H7 (cell line): ENCODE results near the gene MMP28. TPM values are rescaled to one million over a fixed set of nuclear protein-coding genes. Genes with fewer than 3 reads are reported as not detected.

Experiments used
- DNase-seq: peaks from one replicate; pipeline ENCODE4 v3.0.0; 2012
- H3K27me3 ChIP-seq: 2 replicates; pipeline ENCODE4 v1.6.0; 2011; ENCODE audit warnings: mild to moderate bottlenecking, low read length; ENCODE audit not compliant: control insufficient read depth, insufficient read depth
- H3K36me3 ChIP-seq: replicated peaks from 2 replicates; pipeline ENCODE4 v1.5.1; 2011; ENCODE audit warnings: low read length; ENCODE audit not compliant: control insufficient read depth, insufficient read depth
- H3K4me3 ChIP-seq: 2 replicates; pipeline ENCODE4 v1.5.1; 2011; ENCODE audit warnings: low read depth, mild to moderate bottlenecking, control low read depth, low read length, moderate library complexity; ENCODE audit not compliant: insufficient read depth
- total RNA-seq: library from RNA; depleted of rRNA; stranded (reverse); fragments of >200 nt; shearing (Covaris generic); gene quantifications from 2 replicates; pipeline ENCODE4 v1.2.3, GENCODE V29; 2014

The MMP28 gene
- total RNA-seq, 1 experiment from 2014 or later = not detected

DNA sequence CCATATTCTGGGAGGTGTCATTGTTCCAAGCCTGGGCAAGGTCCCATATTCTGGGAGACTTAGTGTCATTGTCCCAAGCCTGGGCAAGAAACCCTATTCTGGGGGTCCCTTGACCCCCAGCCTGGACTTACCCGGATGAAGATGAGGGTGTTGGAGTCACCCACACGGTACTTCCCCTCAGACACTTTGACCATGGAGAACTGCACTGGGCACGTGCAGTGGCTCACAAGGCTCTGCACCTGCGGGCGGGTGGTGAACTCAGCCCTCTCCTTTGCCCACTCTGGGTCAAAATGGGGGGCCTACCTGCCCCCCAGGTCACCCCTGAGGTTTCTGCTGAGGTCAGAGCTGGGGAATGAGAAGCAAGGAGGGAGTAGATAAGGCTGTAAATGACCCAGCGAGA is 46.5 kb downstream of the MMP28 start:
- H3K27me3 ChIP-seq = peaks cover 21% of the 10 kb centered on the region
- no peak for DNase-seq
- no peaks in the 10 kb centered on the region for H3K36me3 ChIP-seq
- H3K4me3 ChIP-seq = no peak overlapping the region

DNA sequence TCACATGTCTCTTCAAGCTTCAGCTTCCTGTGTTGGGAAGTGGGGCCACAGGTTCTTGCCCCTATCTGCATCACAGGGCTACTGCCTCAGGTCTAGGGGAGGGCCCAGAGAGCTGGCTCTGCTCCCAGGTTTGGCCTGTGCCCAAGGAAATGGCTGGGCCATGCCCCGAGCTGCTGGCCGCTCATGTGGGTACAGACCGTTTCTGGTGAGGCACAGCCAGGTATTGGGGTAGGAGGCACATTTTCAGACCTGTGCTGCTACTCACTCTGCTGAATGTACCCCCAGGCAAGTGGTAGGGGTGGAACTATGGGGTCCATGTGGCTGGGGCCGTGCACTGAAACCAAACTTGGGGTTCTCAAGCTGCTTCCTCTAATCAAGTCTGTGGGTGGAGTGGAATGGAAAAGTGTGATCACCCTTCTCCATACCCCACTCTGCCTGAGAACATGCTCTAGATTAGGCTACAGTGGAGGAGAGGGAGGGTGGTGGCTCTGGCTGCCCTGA is 47.0 kb downstream of the MMP28 start:
- DNase-seq = peak; percentile 32
- Histone ChIP-seq H3K4me3 (no peak overlapping the region), H3K27me3 (peaks cover 22% of the 10 kb centered on the region), H3K36me3 (no peaks in the 10 kb centered on the region)

DNA sequence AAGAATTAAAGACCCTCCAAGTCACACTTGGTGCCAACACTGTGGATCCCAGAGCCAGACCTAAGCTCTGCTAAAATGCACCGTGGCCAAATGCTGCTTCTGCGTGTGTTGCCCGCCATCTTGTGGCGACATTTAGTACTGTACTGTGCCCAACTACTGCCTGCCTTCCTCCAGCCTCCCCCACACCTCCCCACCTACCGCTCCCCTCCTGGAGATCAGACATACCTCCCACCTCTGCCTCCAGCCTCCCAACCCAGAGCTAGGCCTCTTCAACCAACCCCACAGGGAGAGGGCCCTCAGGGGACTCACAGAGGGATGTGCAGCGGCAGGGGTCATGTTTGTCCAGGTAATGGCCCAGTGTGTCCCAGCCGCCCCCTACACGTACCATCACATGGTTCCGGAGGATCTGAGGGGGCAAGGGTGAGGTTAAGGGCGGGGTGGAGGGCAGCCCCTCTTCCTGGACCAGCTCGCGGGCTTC is 47.9 kb downstream of the MMP28 start:
- H3K36me3 ChIP-seq = no peaks in the 10 kb centered on the region
- H3K4me3 ChIP-seq = no peak overlapping the region
- peak; percentile 94 for DNase-seq
- peaks cover 30% of the 10 kb centered on the region for H3K27me3 ChIP-seq

DNA sequence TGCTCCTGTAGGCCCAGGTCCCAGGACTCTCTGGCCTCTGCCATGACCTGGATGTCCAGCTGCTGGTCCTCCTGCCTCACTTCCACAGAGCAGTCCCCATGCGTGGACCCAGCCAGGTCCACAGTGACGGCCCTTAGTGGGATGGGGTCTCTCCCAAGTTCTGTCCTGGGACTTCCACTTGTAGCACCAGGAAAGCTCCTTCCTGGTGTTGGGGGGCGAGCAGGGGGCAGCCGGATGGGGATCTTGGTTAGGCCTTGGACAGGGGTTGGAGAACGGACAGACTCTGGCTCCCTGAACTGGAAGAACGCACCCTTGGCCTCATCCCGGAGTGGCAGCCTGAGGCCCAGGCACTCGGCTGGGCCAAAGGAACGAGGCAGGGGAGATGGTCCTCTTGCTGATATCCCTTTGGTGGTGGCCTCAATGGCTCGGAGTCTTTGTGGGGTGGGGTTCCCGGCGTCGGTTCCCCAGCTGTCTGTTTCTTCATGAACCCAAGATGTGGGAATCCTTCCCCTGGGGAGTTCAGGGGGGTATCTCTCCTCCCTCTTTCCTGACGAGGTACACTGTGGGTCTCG is 49.6 kb downstream of the MMP28 start:
- DNase-seq = peak; percentile 26
- H3K27me3 ChIP-seq = peaks cover 42% of the 10 kb centered on the region
- H3K36me3 ChIP-seq = no peaks in the 10 kb centered on the region
- no peak overlapping the region for H3K4me3 ChIP-seq

DNA sequence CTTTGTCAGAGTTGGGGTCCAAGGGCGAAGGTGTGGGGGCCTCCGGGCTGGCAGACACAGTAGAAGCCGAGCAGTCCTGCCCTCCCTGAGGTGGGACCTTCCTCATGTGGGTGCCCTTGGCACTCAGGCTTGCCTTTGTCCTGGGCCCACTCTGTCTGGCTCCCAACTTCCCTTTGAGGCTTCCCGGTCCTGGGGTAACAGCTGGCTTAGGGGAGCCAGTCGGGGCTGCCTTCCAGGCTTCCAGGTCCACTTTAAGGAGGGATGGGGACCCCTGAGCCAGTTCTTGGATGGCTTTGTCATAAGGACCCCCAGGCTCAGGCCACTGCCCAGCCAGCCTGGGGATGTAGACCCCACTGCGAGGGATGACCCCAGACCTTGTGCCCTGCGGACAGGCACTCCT is 50.2 kb downstream of the MMP28 start:
- no peak overlapping the region for H3K4me3 ChIP-seq
- H3K27me3 ChIP-seq = peaks cover 43% of the 10 kb centered on the region
- H3K36me3 ChIP-seq = no peaks in the 10 kb centered on the region
- peak; percentile 36 for DNase-seq

DNA sequence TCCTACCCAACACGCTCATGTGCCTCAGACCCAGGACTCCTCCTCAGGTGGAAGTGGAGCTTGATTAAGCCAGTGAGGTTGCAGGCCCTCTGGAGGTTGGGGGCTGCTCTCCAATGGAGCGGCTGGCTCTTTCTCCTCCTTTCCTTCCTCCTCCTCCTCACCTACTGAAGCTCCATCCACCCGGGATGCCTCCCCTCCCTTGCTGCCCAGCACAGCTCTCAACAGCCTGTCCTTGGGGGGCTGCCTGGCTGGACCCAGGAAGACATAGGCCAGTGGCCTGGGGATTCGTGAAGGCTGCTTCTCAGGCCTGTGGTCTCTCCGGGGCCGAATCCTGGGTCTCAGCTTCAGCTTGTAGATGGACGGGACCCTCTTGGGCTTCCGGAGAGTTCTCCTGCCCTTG is 50.6 kb downstream of the MMP28 start:
- no peak for DNase-seq
- Histone ChIP-seq H3K36me3 (no peaks in the 10 kb centered on the region), H3K4me3 (no peak overlapping the region), H3K27me3 (peaks cover 43% of the 10 kb centered on the region)

DNA sequence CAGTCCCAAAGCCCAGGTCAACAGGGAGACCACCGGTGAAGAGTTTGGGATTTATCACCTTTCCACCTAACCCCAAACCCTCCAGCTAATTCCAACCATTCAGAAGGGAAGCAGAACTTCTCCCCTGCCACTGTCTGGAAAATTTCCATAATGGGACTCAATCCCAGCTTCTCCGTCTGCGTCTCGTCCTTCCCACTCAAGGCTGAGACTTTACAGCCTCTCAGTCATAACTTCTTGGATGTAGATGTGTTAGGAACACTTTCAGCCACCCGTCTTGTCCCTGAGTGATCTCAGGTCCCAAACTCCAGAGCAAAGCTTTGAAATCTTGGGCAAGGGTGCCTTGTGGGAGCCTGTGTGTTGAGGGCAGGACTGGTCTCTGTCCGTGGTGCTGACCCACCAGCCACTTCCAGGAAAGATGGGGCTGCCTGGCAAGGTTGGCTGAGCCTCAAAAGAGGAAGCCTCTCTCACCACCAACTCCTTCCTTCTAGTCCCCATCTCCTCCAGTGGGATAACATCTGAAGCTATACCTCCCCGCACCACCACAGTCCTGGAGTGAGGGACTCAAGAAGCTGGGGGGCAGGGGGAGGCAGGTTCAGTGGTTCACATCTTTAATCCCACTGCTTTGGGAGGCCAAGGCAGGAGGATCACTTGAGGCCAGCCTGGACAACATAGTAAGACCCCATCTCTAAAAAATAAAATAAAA is 51.7 kb downstream of the MMP28 start:
- Histone ChIP-seq H3K36me3 (no peaks in the 10 kb centered on the region), H3K4me3 (no peak overlapping the region), H3K27me3 (peaks cover 46% of the 10 kb centered on the region)
- DNase-seq = peak; percentile 86

DNA sequence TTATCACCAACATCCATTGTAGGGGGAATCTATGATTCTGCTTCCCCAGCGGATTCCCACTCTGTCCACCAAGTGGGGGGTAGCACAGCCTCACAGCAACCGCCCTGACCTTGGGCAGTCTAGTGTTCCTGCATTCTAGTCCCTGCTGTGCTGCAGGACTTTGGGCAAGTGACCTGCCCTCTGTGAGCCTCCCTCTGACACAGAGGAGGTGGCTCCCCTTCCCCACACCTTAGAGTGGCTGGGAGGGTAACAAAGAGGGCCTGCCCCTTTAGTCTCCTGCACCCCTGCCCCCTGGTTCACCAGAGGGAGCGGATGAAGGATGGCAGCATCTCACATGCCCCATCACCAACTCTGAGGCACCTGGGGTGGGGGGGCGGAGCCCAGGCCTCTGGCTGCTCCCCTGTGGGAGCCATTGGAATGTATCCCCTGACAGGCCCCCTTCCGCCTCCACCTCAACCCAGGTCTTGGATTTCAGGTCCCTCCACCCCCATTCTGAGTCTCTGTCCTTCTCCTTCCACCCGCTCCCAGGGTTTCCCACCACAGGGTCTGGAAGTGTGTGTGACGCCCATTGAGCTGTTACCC is 52.5 kb downstream of the MMP28 start:
- Histone ChIP-seq H3K27me3 (peaks cover 52% of the 10 kb centered on the region), H3K4me3 (no peak overlapping the region), H3K36me3 (no peaks in the 10 kb centered on the region)
- peak; percentile 65 for DNase-seq

DNA sequence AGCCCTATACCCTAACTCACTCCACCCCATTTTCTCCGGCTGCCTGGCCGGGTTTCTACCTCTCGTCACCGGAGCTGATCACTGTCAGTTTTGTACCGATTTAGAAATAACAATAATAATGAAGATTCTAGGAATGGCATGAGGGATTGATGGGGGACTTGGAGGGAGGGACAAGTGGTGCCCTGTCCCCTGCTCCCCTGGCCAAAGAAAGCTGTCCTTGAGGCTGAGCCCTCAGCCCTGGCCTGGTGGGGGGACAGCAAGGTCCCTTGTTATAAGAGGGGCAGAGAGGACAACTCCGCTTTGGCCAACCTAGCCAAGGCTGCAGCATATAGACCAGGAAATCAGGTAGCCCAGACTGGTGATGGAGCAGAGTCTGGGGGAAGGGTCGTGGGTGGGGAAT is 52.9 kb downstream of the MMP28 start:
- Histone ChIP-seq H3K27me3 (peaks cover 53% of the 10 kb centered on the region), H3K36me3 (no peaks in the 10 kb centered on the region), H3K4me3 (no peak overlapping the region)
- DNase-seq = peak; percentile 40

DNA sequence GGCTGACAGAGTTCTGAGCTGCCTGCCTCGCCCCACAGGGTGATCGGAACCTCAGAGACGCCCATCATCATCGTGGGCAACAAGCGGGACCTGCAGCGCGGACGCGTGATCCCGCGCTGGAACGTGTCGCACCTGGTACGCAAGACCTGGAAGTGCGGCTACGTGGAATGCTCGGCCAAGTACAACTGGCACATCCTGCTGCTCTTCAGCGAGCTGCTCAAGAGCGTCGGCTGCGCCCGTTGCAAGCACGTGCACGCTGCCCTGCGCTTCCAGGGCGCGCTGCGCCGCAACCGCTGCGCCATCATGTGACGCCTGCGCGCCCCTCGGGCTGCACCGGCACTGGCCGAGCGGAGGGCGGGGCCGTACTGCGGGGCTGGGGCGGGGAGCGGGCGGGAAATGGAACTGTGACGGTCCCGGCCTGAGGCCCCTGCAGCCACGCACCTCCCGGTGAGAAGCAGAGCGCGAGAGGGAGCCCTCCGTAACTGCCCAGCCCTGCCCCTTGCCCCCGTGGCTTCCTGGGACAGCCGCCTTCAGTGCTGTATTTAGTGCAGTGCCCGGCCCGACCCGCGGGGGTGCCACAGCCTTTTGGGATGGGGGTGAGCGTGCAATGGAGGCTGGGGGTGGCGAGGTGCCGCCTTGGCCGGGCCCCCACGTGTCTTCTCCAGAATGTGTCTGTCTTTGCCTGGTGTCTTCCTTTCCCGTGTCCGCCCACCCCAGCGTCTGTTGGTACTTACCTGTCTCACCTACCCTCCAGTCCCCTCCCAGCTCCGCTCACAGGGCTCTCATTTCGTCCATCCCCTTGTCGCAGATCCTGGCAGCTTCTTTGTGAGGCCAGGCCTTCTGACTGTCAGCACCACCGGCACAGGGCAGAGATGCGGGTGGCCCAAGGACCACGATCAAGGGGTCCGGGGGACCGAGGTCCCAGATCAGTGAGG is 54.2 kb downstream of the MMP28 start:
- H3K36me3 ChIP-seq = no peaks in the 10 kb centered on the region
- H3K4me3 ChIP-seq = peak overlapping the region; percentile 47
- peaks cover 53% of the 10 kb centered on the region for H3K27me3 ChIP-seq
- DNase-seq = peak; percentile 93

DNA sequence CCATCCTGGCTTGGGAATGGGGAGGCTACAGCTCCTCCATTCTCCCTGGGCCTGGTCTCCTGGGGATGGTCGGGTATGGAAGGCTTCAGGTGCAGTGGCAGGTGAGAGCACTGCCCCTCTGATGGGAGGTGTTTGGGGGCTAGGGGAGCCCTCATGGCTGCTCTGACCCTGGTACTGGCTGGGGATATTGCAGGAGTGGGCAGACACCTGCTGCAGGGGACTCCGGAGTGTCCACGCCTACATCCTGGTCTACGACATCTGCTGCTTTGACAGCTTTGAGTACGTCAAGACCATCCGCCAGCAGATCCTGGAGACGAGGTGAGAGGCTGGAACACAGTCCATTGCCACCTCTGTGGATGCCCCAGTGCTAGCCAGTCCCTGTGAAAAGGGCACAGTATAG is 55.2 kb downstream of the MMP28 start:
- Histone ChIP-seq H3K4me3 (no peak overlapping the region), H3K27me3 (peaks cover 53% of the 10 kb centered on the region), H3K36me3 (no peaks in the 10 kb centered on the region)
- DNase-seq = peak; percentile 10

DNA sequence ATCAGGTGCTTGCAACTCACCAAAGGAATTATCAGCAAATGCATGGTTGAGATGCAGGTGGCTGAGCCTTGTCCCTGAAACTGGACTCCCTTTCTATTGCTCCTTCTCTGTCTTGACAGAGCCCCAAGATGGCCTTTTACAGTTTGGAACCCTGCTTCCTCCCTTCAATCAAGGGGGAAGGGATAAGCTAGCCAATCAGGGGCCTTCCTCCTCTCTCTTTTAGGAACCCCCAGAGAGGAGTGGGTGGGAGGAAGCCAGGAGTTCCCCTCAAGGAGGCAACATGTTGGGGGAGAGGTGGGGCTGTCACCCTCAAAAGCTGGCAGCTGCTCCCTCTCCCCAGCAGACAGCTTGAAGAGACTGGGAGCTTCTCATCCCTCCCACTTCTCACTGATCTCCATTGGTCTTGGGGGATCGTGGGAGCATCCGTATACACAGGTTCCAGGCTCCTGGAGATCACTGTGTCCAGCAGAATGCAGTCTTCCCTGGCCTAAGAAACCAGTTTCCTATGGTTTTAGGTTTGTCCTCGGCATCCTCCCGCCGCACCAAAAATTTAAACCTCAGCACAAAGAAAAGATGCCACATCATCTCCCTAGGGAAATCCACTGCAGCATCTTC is 56.8 kb downstream of the MMP28 start:
- peak; percentile 30 for DNase-seq
- Histone ChIP-seq H3K27me3 (peaks cover 53% of the 10 kb centered on the region), H3K36me3 (no peaks in the 10 kb centered on the region), H3K4me3 (no peak overlapping the region)

DNA sequence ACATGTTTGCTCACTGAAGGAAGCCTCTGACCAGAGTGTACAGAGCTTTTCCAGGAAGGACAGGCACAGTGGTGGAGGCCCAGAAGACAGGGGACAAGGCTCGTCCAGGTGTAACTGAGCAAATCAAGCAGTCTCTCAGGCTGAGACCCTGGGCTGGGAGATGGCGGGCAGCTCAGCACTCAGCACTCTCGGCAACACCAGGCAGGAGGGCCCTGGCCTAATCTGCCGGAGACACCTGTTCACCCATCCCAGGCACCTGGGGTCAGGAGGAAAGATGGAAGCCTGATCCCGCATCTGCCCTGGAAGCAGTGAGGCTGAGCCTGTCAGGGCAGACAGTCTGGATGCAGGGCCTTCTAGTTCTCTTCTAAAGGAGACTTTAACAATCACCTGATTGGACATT is 59.2 kb downstream of the MMP28 start:
- DNase-seq = peak; percentile 32
- H3K4me3 ChIP-seq = no peak overlapping the region
- H3K36me3 ChIP-seq = no peaks in the 10 kb centered on the region
- H3K27me3 ChIP-seq = peaks cover 32% of the 10 kb centered on the region
